H9 (cell line): ENCODE measurements around the gene RPL15. TPM values are rescaled to one million over a fixed set of nuclear protein-coding genes. Genes with fewer than 3 reads are reported as not detected.

Experiments used
- DNase-seq: peaks from one replicate; pipeline ENCODE4 v3.0.0-alpha.2; 2017
- H2AFZ ChIP-seq: one replicate; pipeline ENCODE4 v1.6.1; 2013; ENCODE audit warnings: mild to moderate bottlenecking, low read length, control low read depth, moderate library complexity
- H2AK5ac ChIP-seq: 2 replicates; pipeline ENCODE4 v1.6.1; 2013; ENCODE audit warnings: low read length, control low read depth, mixed read lengths; ENCODE audit not compliant: insufficient read length
- H2BK120ac ChIP-seq: one replicate; pipeline ENCODE4 v1.6.1; 2013; ENCODE audit warnings: low read depth, mild to moderate bottlenecking, low read length, control low read depth, inconsistent platforms; ENCODE audit not compliant: poor library complexity, severe bottlenecking
- H2BK12ac ChIP-seq: 2 replicates; pipeline ENCODE4 v1.6.1; 2013; ENCODE audit warnings: low read length, control low read depth, mixed read lengths, low read depth; ENCODE audit not compliant: insufficient read length
- H2BK15ac ChIP-seq: 2 replicates; pipeline ENCODE4 v1.6.1; 2013; ENCODE audit warnings: low read depth, low read length, control low read depth
- H2BK20ac ChIP-seq: one replicate; pipeline ENCODE4 v1.6.1; 2013; ENCODE audit warnings: low read depth, mild to moderate bottlenecking, low read length, control low read depth, inconsistent platforms; ENCODE audit not compliant: poor library complexity, severe bottlenecking
- H2BK5ac ChIP-seq: 2 replicates; pipeline ENCODE4 v1.6.1; 2013; ENCODE audit warnings: low read length, control low read depth, mixed read lengths; ENCODE audit not compliant: insufficient read length
- H3K14ac ChIP-seq: 2 replicates; pipeline ENCODE4 v1.6.1; 2013; ENCODE audit warnings: low read length, control low read depth; ENCODE audit not compliant: insufficient read depth
- H3K18ac ChIP-seq: 2 replicates; pipeline ENCODE4 v1.6.1; 2013; ENCODE audit warnings: low read depth, mild to moderate bottlenecking, mixed read lengths, low read length, control low read depth; ENCODE audit not compliant: insufficient read length
- H3K23ac ChIP-seq: 2 replicates; pipeline ENCODE4 v1.6.1; 2013; ENCODE audit warnings: low read length, control low read depth, mixed read lengths, low read depth; ENCODE audit not compliant: insufficient read length
- H3K23me2 ChIP-seq: 2 replicates; pipeline ENCODE4 v1.6.1; 2013; ENCODE audit warnings: low read depth, mild to moderate bottlenecking, mixed read lengths, low read length, control low read depth; ENCODE audit not compliant: insufficient read length, poor library complexity, severe bottlenecking
- H3K27ac ChIP-seq: 2 replicates; pipeline ENCODE4 v1.5.1; 2013; ENCODE audit warnings: low read length, control low read depth, mixed read lengths, low read depth; ENCODE audit not compliant: insufficient read length
- H3K27me3 ChIP-seq: 2 replicates; pipeline ENCODE4 v1.6.1; 2013; ENCODE audit warnings: low read length, control low read depth, inconsistent platforms; ENCODE audit not compliant: insufficient read depth
- H3K4ac ChIP-seq: 2 replicates; pipeline ENCODE4 v1.6.1; 2013; ENCODE audit warnings: low read depth, mild to moderate bottlenecking, control low read depth, inconsistent platforms, low read length, moderate library complexity
- H3K4me1 ChIP-seq: 2 replicates; pipeline ENCODE4 v1.6.1; 2013; ENCODE audit warnings: low read length, control low read depth, inconsistent platforms; ENCODE audit not compliant: insufficient read depth
- H3K4me2 ChIP-seq: 2 replicates; pipeline ENCODE4 v1.6.1; 2013; ENCODE audit warnings: low read length, control low read depth, mixed read lengths; ENCODE audit not compliant: insufficient read length, insufficient read depth
- H3K56ac ChIP-seq: 2 replicates; pipeline ENCODE4 v1.6.1; 2013; ENCODE audit warnings: low read depth, mild to moderate bottlenecking, mixed read lengths, low read length, control low read depth; ENCODE audit not compliant: insufficient read length
- H3K79me1 ChIP-seq: 2 replicates; pipeline ENCODE4 v1.6.1; 2013; ENCODE audit warnings: low read depth, mild to moderate bottlenecking, moderate library complexity, low read length, control low read depth, inconsistent platforms; ENCODE audit not compliant: insufficient read depth, poor library complexity, severe bottlenecking
- H3K79me2 ChIP-seq: 2 replicates; pipeline ENCODE4 v1.6.1; 2013; ENCODE audit warnings: low read length, control low read depth, inconsistent platforms; ENCODE audit not compliant: insufficient read depth
- H3K9ac ChIP-seq: 2 replicates; pipeline ENCODE4 v1.6.1; 2013; ENCODE audit warnings: low read length, control low read depth, mixed read lengths; ENCODE audit not compliant: insufficient read length; ENCODE audit errors: extremely low read depth
- H3K9me3 ChIP-seq: one replicate; pipeline ENCODE4 v1.6.1; 2013; ENCODE audit warnings: low read depth, low read length, inconsistent platforms; ENCODE audit not compliant: control insufficient read depth
- H3T11ph ChIP-seq: one replicate; pipeline ENCODE4 v1.6.1; 2013; ENCODE audit warnings: mild to moderate bottlenecking, low read length, control low read depth, inconsistent platforms
- H4K20me1 ChIP-seq: one replicate; pipeline ENCODE4 v1.6.1; 2013; ENCODE audit not compliant: control insufficient read depth, insufficient read length, insufficient read depth
- H4K5ac ChIP-seq: 2 replicates; pipeline ENCODE4 v1.6.1; 2013; ENCODE audit warnings: low read depth, mild to moderate bottlenecking, mixed read lengths, low read length, control low read depth; ENCODE audit not compliant: insufficient read length
- H4K8ac ChIP-seq: replicated peaks from 2 replicates; pipeline ENCODE4 v1.6.1; 2013; ENCODE audit warnings: low read length, control low read depth, mixed read lengths, low read depth; ENCODE audit not compliant: insufficient read length
- H4K91ac ChIP-seq: 2 replicates; pipeline ENCODE4 v1.6.1; 2013; ENCODE audit warnings: low read depth, mild to moderate bottlenecking, moderate library complexity, mixed read lengths, low read length, control low read depth; ENCODE audit not compliant: insufficient read length
- H3K27ac Mint-ChIP-seq, 3 experiments: 2 replicates in 2 of 3; 3 replicates in 1 of 3; pipeline ENCODE4 v1.8.0; 2020 to 2021; ENCODE audit warnings: mixed read lengths in 3 of 3, mild to moderate bottlenecking in 1 of 3, moderate library complexity in 1 of 3
- H3K27me3 Mint-ChIP-seq: 2 replicates; pipeline ENCODE4 v1.8.0; 2021; ENCODE audit warnings: low read depth, mild to moderate bottlenecking, moderate library complexity, mixed read lengths
- H3K36me3 Mint-ChIP-seq, 3 experiments: 2 replicates in 2 of 3; 3 replicates in 1 of 3; pipeline ENCODE4 v1.8.0; 2020 to 2021; ENCODE audit warnings: low read depth in 3 of 3, mixed read lengths in 3 of 3; ENCODE audit not compliant: insufficient read depth in 1 of 3
- H3K4me1 Mint-ChIP-seq, 2 experiments: 2 replicates each; pipeline ENCODE4 v1.8.0; 2020; ENCODE audit warnings: mixed read lengths in 2 of 2
- H3K4me3 Mint-ChIP-seq, 2 experiments: 2 replicates in 1 of 2; 3 replicates in 1 of 2; pipeline ENCODE4 v1.8.0; 2020 to 2021; ENCODE audit warnings: mild to moderate bottlenecking in 2 of 2, mixed read lengths in 2 of 2, moderate library complexity in 1 of 2
- H3K9me3 Mint-ChIP-seq, 2 experiments: 2 replicates in 1 of 2; 3 replicates in 1 of 2; pipeline ENCODE4 v1.8.0; 2020; ENCODE audit warnings: mild to moderate bottlenecking in 2 of 2, mixed read lengths in 2 of 2, moderate library complexity in 1 of 2
- CTCF ChIP-seq: fragments of 200-600 bp; sonication (generic); conservative IDR thresholded peaks from 3 replicates; pipeline ENCODE4 v1.8.0; 2021; ENCODE audit warnings: antibody characterized with exemption, mild to moderate bottlenecking
- WGBS: extraction: QIAGEN DNeasy Blood & Tissue Kit; methylation state at CpG from one replicate; pipeline ENCODE4 v1.1.7; 2013; ENCODE audit warnings: missing lambda C conversion rate, low lambda C conversion rate, mixed read lengths; ENCODE audit not compliant: insufficient read length; ENCODE audit errors: extremely low coverage; 5-methylcytosine and 5-hydroxymethylcytosine counted together
- total RNA-seq: library from RNA; stranded (reverse); gene quantifications from 2 replicates; pipeline ENCODE4 v1.2.1, GENCODE V29; 2021

The RPL15 gene
- total RNA-seq, 1 experiment from 2014 or later = 2,794 TPM

- 0 out of 7 replicates have a peak overlapping the region, but pooled peaks of 1 of the 3 experiments have one; percentile 50 for H3K27ac Mint-ChIP-seq
- no peak for TF ChIP-seq CTCF
- H3K36me3 Mint-ChIP-seq = peaks cover 15 to 29% (median 25%) of the 10 kb centered on the region in 3 experiments
- no peak overlapping the region for H2BK5ac ChIP-seq
- H3K18ac ChIP-seq = no peak overlapping the region
- no peak overlapping the region for H4K8ac ChIP-seq
- no peaks in the 10 kb centered on the region for H3K79me1 ChIP-seq
- H3K4me2 ChIP-seq = no peak overlapping the region
- H3K23me2 ChIP-seq = no peaks in the 10 kb centered on the region
- H2AFZ ChIP-seq = no peak overlapping the region
- no peaks in the 10 kb centered on the region for H3K9me3 ChIP-seq
- H3K9me3 Mint-ChIP-seq = no peaks in the 10 kb centered on the region
- H2AK5ac ChIP-seq = no peak overlapping the region
- no peaks in the 10 kb centered on the region; the same call in 1 of the 2 replicates for H3K4me1 ChIP-seq
- no CpG with 5 or more reads among the region's 2 CpGs for WGBS
- no peak overlapping the region for H4K5ac ChIP-seq
- H3K4ac ChIP-seq = no peak overlapping the region
- no peak for DNase-seq
- no peak overlapping the region for H2BK20ac ChIP-seq
- no peak overlapping the region for H3K23ac ChIP-seq
- H3K56ac ChIP-seq = no peak overlapping the region
- no peak overlapping the region for H2BK12ac ChIP-seq
- H3K4me3 Mint-ChIP-seq = no peak overlapping the region
- no peak overlapping the region for H3K9ac ChIP-seq
- H2BK15ac ChIP-seq = no peak overlapping the region
- H2BK120ac ChIP-seq = no peak overlapping the region
- no peaks in the 10 kb centered on the region for H4K20me1 ChIP-seq
- no peaks in the 10 kb centered on the region for H3K79me2 ChIP-seq
- H3T11ph ChIP-seq = no peak overlapping the region
- no peak overlapping the region for H3K27ac ChIP-seq
- H3K27me3 Mint-ChIP-seq = no peaks in the 10 kb centered on the region
- no peaks in the 10 kb centered on the region for H3K27me3 ChIP-seq
- peaks cover 13 to 21% of the 10 kb centered on the region in 2 experiments for H3K4me1 Mint-ChIP-seq
- H4K91ac ChIP-seq = no peak overlapping the region
- no peak overlapping the region for H3K14ac ChIP-seq
These were observed 6.9 kb downstream of the RPL15 start for GRCh38 chr3:23923786-23924185.
